Stimulated activated CD4-positive, alpha-beta T cell treated with anti-CD3 and anti-CD28 coated beads, Interleukin-1b, Interleukin-23, amount 100 ng/mL, for 24 hours (primary cell): ENCODE measurements around the gene WDR37.
"Not testable (repeated sequence)": the region's sequence is repeated elsewhere in the genome, so short reads cannot be mapped to it uniquely, and the experiment has no call there.

Experiments
- DNase-seq, 4 experiments: peaks; one replicate each; pipeline ENCODE4 v3.0.0-alpha.2; 2020; ENCODE audit warnings: low read depth in 4 of 4, low spot score in 1 of 4

The WDR37 gene

GRCh38 chr10:1056326-1057105 is at the start of gene WDR37:
WDR37 (plus strand) TSS chr10:1056385; CDS start chr10:1072156, 15,771 bp downstream.
- DNase-seq = peak; percentile 75 to 83 (median 81)

- no peak for DNase-seq
Observed at GRCh38 chr10:1006573-1006972, 49.6 kb upstream of the WDR37 start.

- no peak for DNase-seq
Observed at GRCh38 chr10:1007583-1007982, 48.6 kb upstream of the WDR37 start.

DNA sequence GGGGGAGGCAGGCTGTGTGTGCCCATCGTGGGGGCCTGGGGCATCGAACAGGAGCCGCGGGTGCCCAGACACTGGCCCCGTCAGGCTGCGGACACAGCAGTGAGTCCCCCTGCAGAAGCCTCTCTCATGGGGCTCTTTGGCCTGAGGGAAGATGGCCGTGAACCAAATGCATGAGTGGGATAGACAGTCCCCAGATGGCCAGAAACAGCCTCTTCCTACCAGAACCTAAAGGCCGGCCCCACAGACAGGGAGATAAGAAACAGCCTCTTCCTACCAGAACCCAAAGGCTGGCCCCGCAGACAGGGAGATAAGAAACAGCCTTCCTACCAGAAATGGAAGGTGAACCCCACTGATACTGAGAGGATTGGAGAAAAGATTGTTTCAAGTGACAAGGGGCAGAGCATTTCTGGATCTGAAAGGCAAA is 47.1 kb upstream of the WDR37 start:
- DNase-seq = no peak

DNA sequence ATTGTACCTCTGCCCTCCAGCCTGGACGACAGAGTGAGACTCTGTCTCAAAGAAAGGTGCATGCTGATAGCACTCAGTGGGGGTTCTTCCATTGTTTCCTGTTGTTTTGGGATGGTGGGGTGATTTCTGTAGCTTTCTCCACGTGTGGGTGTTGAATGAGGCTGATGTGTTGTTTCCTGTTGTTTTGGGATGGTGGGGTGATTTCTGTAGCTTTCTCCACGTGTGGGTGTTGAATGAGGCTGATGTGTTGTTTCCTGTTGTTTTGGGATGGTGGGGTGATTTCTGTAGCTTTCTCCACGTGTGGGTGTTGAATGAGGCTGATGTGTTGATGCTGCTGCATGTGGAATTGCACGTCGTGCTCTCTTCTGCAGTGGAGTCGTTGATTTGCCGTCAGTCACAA is 46.2 kb upstream of the WDR37 start:
- DNase-seq = not testable (repeated sequence)

DNA sequence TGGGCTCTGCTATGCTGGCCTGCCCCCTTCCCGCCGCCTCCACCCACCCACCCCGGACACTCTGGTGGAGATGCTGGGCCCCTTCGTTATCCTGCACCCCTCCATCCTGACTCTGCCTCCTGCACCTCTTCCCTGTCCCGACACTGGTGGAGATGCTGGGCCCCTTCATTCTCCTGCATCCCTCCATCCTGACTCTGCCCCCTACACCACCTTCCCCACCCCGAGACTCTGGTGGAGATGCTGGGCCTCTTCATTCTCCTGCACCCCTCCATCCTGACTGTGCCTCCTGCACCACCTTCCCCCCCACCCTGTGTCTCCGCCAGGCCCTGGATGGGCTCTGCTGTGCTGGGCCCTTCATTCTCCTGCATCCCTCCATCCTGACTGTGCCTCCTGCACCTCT is 45.5 kb upstream of the WDR37 start:
- no peak for DNase-seq

DNA sequence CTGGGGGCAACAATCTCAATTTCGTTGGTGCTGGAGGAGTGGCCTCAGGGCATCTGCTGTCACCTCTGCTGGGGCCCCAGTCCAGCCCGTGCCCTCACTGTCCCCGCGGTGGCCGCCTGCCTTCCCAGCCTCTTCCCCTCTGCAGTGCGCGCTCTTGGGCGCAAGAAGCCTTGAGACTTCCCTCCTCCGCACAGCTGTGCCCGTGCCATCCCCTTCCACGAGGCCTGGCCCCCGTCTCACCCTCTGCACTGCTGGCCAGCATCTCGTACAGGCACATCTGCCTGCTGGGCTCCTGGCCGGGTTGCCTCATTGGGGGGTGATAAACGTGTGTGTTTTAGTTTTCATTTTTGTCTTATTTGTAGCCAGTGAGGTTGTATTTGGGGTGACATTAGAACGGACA is 44.5 kb upstream of the WDR37 start:
- DNase-seq = no peak

DNA sequence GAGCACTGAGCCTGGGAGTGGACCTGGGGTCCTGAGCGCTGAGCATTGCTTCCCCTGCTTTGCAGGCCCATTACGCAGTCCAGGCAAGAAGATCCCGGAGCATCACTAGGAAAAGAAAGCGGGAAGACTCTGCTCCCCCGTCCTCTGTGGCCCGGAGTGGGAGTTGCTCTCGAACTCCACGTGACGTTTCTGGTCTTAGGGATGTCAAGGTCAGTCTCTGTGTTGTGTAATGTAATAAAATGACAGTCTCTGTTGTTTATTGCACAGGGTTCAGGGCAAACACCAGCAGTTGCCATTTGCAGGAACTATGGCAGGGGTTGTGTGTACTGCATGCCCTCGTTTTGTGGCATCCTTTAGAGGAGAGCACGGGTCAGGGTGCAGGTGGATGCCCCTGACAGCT is 40.5 kb upstream of the WDR37 start:
- no peak for DNase-seq

DNA sequence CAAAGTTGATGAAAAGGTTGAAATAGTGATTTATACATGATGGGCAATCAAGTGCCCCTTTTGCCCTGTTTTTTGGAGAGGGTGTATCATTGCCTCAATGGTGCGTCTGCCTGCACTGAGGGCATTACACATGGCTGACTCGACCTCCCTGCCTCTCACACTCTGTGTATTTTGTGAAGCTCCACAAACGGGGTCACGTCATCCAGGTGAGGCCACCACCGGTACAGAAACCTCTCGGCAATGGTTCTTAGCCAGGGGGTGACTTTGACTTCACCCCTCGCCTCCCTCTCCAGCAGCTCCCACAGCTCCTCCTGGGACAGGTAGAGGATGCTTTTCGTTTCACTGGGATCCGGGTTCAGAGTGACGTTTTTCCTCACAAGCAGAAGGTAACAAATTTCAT is 36.8 kb upstream of the WDR37 start:
- no peak for DNase-seq

GRCh38 chr10:1020460-1020859 is 35.7 kb upstream of the WDR37 start:
- DNase-seq = no peak

DNA sequence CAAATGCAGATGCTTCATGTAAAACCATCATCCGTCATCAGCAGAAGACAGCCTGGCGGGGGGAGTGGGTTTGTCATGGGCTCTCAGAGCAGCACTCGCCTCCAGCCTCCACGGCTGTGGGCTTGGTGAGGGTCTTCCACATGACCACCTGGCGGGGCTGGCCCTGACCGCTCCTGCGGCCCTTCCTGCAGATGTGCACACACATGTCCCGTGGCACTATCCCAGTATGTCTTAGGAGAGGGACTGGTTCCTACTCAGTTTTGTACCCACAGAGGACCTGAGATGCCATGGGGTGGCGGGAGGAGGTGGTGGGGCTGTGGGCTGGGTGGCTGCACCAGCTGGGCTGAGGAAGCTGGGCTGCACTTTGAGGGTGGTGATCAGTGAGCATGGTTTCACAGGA is 35.2 kb upstream of the WDR37 start:
- no peak for DNase-seq

GRCh38 chr10:1022413-1022812 is 33.8 kb upstream of the WDR37 start:
- no peak for DNase-seq

GRCh38 chr10:1024103-1024502 is 32.1 kb upstream of the WDR37 start:
- no peak for DNase-seq

- no peak for DNase-seq
Observed at GRCh38 chr10:1025683-1026082, 30.5 kb upstream of the WDR37 start, which contains the start of gene IDI2. IDI2 (minus strand) TSS chr10:1025859; CDS start chr10:1024723, 1,136 bp downstream.

- no peak for DNase-seq
Observed at GRCh38 chr10:1026578-1026977, 29.6 kb upstream of the WDR37 start.

DNA sequence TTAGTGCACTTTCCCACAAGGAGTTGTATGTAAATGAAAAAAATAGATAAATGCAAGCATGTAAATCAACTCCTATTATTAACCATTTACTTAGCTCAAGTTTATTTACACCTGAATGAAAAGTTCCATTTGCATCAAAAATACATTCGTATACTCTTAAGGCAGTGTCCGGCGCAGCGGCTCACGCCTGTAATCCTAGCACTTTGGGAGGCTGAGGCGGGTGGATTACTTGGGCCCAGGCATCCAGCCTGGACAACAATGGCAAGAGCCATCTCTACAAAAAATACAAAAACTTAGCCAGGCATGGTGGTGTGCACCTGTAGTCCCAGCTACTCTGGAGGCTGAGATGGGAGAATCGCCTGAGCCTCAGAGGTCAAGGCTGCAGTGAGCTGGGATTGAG is 26.3 kb upstream of the WDR37 start:
- DNase-seq = no peak

- no peak for DNase-seq
Observed at GRCh38 chr10:1033601-1034000, 22.6 kb upstream of the WDR37 start.

- DNase-seq = no peak
Observed at GRCh38 chr10:1034758-1035157, 21.4 kb upstream of the WDR37 start.

DNA sequence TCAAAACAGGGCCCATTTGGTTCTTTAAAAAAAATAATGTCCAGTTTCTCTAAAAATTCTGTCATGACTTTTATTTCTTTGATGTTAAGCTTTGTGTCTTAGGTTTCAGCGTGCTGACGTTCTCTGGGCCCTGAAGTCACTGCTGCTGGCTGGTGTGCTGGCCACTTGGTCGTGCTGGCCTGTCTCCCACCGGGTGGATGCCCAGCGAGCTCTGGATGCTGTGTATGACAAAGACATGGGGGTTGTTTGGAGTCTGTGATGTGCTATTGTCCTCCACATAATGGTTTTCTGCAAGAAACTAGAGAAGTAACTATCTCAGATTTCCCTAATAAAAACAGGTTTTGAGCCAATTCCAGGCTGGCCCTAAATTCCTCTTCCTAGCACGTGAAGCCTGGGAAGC is 21.0 kb upstream of the WDR37 start:
- DNase-seq = no peak

DNA sequence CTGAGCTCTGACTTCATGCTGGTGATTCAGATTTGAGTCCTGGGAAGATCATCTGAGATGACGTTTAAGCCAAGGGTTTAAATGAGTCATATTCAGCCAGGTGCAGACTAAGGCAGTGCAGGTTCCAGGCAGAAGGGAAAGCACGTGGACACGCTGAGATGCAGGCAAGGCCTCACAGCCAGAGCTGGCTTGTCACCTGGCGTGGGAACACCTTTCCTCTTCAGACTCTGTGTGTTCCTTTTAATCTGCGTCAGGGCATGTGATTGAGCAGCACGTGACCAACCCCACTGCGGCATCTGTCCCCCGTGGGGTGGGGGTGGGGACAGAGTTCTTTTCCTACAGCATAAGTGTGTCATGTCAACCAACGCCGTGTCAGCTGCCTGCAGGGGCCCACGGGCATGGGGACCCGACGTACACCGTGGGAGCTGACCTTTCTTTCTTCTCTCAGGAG is 19.8 kb upstream of the WDR37 start:
- no peak for DNase-seq

DNA sequence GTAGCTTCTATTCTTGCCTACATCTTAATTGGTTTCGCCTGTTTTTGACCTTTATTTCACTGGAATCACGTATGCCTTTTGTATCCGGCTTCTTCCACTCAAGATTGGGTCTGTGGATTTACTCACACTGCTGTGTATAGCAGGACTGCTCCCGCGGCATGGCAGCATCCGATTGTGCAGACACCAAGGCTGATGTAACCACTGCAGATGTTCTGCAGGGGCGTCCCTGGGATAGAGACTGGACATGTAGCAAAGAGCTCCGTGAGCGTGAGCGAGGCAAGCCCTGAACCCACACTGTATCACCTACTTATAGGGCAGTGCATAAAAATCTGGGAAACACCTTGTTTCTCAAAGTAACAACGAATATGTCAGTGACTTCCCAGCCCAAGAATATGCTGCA is 19.1 kb upstream of the WDR37 start:
- DNase-seq = no peak

DNA sequence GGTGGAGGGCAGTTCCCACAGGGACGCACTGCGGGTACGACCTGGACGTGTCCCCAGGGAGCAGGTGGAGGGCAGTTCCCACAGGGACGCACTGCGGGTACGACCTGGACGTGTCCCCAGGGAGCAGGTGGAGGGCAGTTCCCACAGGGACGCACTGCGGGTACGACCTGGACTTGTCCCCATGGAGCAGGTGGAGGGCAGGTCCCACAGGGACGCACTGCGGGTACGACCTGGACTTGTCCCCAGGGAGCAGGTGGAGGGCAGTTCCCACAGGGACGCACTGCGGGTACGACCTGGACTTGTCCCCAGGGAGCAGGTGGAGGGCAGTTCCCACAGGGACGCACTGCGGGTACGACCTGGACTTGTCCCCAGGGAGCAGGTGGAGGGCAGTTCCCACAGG is 17.4 kb upstream of the WDR37 start:
- DNase-seq = not testable (repeated sequence)

GRCh38 chr10:1040133-1040532 is 16.1 kb upstream of the WDR37 start:
- no peak for DNase-seq
